Measurements from ENCODE around the gene MRPL34. TPM values are rescaled to one million over a fixed set of nuclear protein-coding genes. Genes with fewer than 3 reads are reported as not detected.
"Not testable (repeated sequence)": the region's sequence is repeated elsewhere in the genome, so short reads cannot be mapped to it uniquely, and the experiment has no call there.

The MRPL34 gene
- total RNA-seq: 9.0 TPM

GRCh38 chr19:17305517-17306284 lies at the start of gene MRPL34:
Gene MRPL34, plus strand, starts transcription at chr19:17305872. Its CDS starts 21 bp downstream, at chr19:17305893.
- DNase-seq: peak; percentile 95

GRCh38 chr19:17256130-17256529 lies 49.5 kb upstream of the MRPL34 start:
- no peak for DNase-seq

DNA sequence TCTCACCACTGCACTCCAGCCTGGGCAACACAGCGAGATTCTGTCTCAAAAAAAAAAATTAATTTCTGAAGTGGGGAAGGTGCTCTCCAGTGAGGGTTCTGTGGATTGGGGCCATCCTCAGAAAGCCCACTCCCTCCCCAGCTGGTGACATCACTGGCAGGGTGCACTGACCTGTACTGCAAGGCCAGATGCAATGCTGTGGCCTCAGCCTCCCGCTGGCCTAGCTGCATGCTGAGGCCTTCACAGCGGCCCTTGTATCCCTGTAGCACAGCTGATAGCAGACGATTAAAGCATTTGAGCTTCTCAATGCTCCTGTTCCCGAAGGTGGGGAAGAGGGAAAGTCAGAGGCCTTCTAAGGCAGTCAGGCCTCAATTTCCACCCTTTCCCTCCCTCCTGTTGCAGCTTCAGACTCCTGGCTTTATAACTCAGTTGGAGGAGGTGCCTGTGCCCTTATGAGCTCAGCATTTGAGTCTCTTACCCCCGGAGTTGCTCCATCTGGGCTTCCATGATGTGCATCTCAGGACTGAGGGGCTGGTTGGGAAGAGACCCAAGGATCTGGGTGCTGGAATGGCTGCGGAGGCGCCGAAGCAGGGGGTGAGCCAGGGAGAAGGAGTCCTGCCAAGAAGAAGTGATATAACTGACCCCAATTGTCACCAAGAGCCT lies 46.4 kb upstream of the MRPL34 start:
- DNase-seq: no peak

- DNase-seq: no peak
Observed at GRCh38 chr19:17259934-17260333, 45.7 kb upstream of the MRPL34 start.

DNA sequence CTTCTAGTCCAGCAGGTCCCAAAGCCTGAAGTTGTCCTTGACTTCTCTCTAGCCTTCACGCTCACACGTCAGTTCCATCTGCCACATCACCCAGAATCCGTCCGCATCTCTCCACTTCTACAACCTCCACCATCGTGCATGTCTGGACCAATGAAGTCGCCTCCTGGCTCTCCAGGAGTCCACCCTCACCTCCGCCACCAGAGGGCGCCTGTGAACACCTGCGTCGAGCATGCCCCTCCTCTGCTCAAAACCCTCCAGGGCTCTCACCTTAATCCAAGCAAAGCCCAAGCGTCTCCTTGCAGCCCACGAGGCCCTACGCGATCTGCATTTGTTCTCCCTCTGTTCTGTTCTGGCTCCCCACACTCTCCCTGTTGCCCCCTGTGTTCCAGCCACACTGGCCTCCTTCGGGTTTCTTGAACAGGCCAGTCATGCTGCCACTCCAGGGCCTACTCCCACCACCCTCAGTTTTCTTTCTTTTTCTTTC lies 44.8 kb upstream of the MRPL34 start:
- DNase-seq: no peak

DNA sequence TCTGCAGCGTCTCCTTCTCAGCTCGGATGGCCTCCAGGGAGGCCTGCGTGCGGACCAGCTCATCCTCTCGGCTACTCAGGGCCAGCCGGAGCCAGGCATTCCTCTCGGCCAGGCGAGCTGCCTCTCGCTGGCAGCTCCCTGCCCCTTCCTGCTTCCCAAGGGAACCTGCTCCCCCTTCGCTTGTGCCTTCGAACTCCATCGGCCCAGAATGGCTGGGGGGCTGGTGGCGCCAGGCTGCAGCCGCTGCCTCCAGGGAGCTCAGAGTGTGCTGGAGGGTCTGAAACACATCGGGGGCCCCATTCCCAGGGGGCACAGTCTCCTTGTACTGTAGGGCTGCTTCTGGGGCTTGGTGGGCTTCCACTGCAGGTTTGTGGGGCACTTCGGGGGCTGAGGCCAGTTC lies 43.1 kb upstream of the MRPL34 start:
- DNase-seq: no peak

GRCh38 chr19:17263712-17264640 lies 41.7 kb upstream of the MRPL34 start:
- no peak for DNase-seq

DNA sequence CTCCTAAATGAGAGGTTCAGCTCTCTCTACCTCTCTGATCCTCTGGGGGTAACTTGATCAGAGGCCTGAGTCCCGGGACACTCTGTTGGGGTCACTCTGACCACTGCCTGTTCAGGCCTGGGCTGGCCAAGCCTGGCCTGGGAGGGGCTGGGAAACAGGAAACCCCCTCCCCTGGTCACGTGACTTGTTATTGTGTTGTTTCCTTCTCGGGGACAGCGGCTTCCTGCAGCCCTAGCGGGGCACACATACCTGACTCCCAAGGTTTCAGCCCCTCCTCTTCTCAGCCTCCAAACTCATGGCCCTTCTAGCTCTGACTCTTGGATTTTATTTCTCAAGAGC lies 41.1 kb upstream of the MRPL34 start, which contains the start of gene USHBP1:
Gene USHBP1, minus strand, starts transcription at position 105 of the 339 bp plus-strand sequence. CDS start 446 bp downstream, outside the sequence.
- DNase-seq: no peak

DNA sequence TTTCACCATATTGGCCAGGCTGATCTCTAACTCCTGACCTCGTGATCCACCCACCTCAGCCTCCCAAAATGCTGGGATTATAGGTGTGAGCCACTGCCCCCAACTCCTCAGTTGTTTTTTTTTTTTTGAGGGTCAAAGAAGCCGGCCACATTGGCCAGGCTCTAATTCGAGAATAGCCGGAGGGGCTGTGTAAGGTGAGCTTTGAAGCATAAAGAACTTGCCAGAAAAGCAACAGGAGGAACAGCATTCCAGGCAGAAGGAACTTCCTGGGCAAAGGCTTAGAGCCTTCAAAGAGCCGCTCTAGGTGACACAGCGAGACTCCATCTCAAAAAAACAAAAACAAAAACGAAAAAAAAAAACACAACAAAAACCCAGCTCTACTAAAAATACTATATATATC lies 39.6 kb upstream of the MRPL34 start:
- DNase-seq: no peak

DNA sequence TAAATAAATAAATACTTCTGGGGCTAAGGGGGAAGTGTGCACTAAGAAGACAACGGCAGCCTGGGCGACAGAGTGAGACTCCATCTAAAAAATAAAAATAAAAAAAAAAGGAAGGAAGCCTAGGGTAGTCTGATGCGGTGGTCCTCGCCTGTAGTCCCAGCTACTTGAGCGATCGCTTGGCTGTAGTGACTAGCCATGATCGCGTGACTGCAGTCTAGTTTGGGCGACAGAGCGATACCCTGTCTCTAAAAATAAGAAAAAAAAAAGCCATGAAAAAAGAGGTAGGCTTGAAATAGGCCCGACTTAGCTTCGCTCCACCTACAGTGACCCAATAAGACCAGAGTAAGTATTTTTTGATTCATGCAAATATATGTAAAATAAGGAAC lies 39.1 kb upstream of the MRPL34 start:
- DNase-seq: no peak

DNA sequence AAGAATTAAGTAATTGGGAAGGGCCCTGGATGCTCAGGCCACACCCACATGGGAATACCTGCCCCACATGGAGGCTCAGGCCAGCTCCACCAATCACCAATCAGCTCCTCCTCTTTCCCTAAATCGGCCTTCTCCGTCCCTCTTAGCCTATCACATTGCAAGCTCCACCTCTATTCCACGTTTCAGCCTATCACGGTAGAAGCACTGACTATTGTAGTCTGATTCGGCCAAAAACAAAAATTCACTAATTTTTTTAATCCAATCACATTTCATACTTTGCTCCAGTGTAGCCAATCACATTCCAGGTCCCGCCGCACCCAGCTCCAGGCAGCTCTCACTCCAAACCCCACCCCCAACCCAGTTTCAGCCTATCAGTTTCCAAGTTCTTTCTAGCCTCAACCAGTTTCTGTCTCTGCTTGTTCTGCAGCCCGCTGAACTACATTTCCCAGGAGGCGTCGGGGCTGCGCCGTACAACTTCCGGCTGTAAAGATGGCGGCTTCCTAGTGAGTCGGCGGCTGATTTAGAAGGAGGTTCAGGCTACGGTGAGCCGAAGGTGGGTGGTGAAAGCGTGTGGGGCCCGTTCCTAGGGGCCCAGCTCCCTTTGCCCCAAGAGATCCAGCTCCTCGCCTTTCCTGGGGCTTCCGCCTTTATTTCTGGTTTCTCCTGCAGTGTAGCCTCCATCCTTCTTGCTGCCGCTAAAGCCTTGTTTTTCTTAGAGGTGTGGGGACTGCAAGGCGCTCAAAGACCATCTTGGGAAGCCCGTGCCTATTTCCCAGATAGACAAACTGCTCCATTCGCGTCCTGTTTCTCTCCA lies 38.5 kb upstream of the MRPL34 start, which contains the start of gene BABAM1:
Gene BABAM1, plus strand, starts transcription at position 469 of the 814 bp plus-strand sequence. CDS start 1,364 bp downstream, outside the sequence.
- peak; percentile 97 for DNase-seq

DNA sequence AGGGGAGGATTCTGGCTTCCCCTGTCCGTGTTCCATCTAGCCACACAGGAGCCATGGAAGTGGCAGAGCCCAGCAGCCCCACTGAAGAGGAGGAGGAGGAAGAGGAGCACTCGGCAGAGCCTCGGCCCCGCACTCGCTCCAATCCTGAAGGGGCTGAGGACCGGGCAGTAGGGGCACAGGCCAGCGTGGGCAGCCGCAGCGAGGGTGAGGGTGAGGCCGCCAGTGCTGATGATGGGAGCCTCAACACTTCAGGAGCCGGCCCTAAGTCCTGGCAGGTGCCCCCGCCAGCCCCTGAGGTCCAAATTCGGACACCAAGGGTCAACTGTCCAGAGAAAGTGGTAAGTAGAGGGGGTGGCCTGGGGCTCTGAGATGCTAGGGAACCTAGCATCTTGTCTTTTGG lies 36.9 kb upstream of the MRPL34 start:
- DNase-seq: no peak

DNA sequence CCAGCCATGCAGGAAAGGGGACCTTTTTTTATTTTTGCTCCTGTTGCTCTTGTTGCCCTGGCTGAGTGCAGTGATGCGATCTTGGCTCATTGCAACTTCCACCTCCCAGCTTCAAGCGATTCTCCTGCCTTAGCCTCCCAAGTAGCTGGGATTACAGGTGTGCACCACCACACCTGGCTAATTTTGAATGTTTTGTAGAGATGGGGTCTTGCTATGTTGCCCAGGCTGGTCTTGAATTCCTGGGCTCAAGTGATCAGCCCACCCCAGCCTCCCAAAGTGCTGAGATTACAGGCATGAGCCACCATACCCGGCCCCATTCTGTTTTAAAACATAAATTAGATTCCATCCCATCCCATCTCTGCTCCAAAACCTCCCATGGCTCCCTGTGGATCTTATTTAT lies 30.8 kb upstream of the MRPL34 start:
- DNase-seq: not testable (repeated sequence)

GRCh38 chr19:17275441-17276175 lies 30.1 kb upstream of the MRPL34 start:
- DNase-seq: no peak

DNA sequence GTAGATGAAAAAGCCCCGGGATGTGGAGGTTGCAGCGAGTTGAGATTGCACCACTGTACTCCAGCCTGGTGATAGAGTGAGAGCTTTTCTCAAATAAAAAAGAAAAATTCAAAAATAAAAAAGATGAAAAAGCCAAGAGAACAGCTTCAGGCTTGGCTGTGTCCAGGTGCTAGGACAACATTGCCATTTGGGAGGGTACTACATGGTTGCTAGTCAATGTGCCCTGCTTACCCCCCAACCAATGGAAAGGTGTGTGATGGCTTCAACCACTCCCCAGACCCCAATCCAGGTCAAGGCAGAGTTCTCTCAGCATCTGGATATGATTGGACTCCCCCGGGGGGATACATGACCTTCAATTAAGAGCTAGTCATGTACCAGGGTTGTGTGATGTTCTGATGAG lies 26.2 kb upstream of the MRPL34 start:
- no peak for DNase-seq

GRCh38 chr19:17281391-17282304 lies 24.0 kb upstream of the MRPL34 start, which contains the start of gene ANKLE1:
Gene ANKLE1, plus strand, starts transcription at chr19:17281901. Its CDS starts 20 bp downstream, at chr19:17281921.
- DNase-seq: no peak

GRCh38 chr19:17282488-17283125 lies 23.1 kb upstream of the MRPL34 start:
- DNase-seq: peak; percentile 60

GRCh38 chr19:17283504-17283996 lies 22.1 kb upstream of the MRPL34 start:
- no peak for DNase-seq

Measured in occipital lobe (tissue), 2 donors.